Endothelial cell of umbilical vein (primary cell): ENCODE measurements around the gene RNF187. TPM values are rescaled to one million over a fixed set of nuclear protein-coding genes. Genes with fewer than 3 reads are reported as not detected.

Experiments
- BruUV-seq: library from RNA; stranded (reverse); fragments of 400-500 nt; replicated peaks from 2 replicates; lab custom pipeline; 2021; lab: Mats Ljungman, UMichigan
- CTCF ChIA-PET: fragments of 300-600, 350-600 bp; sonication (Branson Sonifier 250); formaldehyde crosslinking; loops from one replicate; lab custom pipeline; 2021; ENCODE audit warnings: antibody characterized with exemption, inconsistent platforms; lab: Charles Lee
- POLR2A ChIA-PET: fragments of 300-600, 350-600 bp; sonication (Branson Sonifier 250); formaldehyde crosslinking; loops from one replicate; lab custom pipeline; 2021; ENCODE audit warnings: antibody characterized with exemption, inconsistent platforms; lab: Charles Lee
- DNase-seq: peaks from one replicate; pipeline ENCODE4 v3.0.0-alpha.2; 2011; ENCODE audit warnings: low read depth, low spot score
- FAIRE-seq: peaks from 2 replicates; lab custom pipeline; 2011; peaks lifted over from hg19 to GRCh38; lab: Jason Lieb, UNC
- H2AFZ ChIP-seq: 2 replicates; pipeline ENCODE4 v1.6.0; 2012; ENCODE audit warnings: low read depth, low read length, control low read depth, inconsistent platforms
- H3K27ac ChIP-seq: 2 replicates; pipeline ENCODE4 v1.5.1; 2011; ENCODE audit warnings: low read depth, mild to moderate bottlenecking, control low read depth, low read length, moderate library complexity; ENCODE audit not compliant: insufficient read depth
- H3K27me3 ChIP-seq, 2 experiments: 2 replicates each; pipeline versions ENCODE4 v1.6.0 to v1.6.1; 2011; ENCODE audit warnings: low read length in 2 of 2, mixed read lengths in 1 of 2; ENCODE audit not compliant: control insufficient read depth in 2 of 2, insufficient read depth in 2 of 2
- H3K36me3 ChIP-seq, 2 experiments: 2 replicates in 1 of 2; 3 replicates in 1 of 2; pipeline ENCODE4 v1.5.1; 2011; ENCODE audit warnings: low read length in 2 of 2, mild to moderate bottlenecking in 1 of 2, moderate library complexity in 1 of 2; ENCODE audit not compliant: control insufficient read depth in 2 of 2, insufficient read depth in 2 of 2; ENCODE audit errors: extremely low read depth in 1 of 2
- H3K4me1 ChIP-seq: 3 replicates; pipeline ENCODE4 v1.5.1; 2011; ENCODE audit warnings: mild to moderate bottlenecking, low read length; ENCODE audit not compliant: control insufficient read depth, insufficient read depth; ENCODE audit errors: extremely low read depth
- H3K4me2 ChIP-seq: 2 replicates; pipeline ENCODE4 v1.6.1; 2011; ENCODE audit warnings: low read length, control low read depth, mixed read lengths; ENCODE audit not compliant: insufficient read depth
- H3K4me3 ChIP-seq, 3 experiments: fragments of 200-600 bp in 1 of 3; sonication (generic), shearing (Covaris generic) in 1 of 3; replicated peaks in 1 of 3; 2 replicates each; pipeline ENCODE4 v1.5.1; 2011 to 2016; ENCODE audit warnings: control low read depth in 3 of 3, low read length in 3 of 3, mild to moderate bottlenecking in 2 of 3, inconsistent platforms in 1 of 3, low read depth in 1 of 3, moderate library complexity in 1 of 3; ENCODE audit not compliant: insufficient read depth in 1 of 3
- H3K79me2 ChIP-seq: 2 replicates; pipeline ENCODE4 v1.6.0; 2012; ENCODE audit warnings: low read length, inconsistent platforms; ENCODE audit not compliant: control insufficient read depth, insufficient read depth
- H3K9ac ChIP-seq: replicated peaks from 2 replicates; pipeline ENCODE3; 2011; ENCODE audit warnings: low read length, control low read depth; ENCODE audit not compliant: insufficient read depth; ENCODE audit errors: extremely low read depth
- H3K9me1 ChIP-seq: replicated peaks from 3 replicates; pipeline ENCODE4 v1.6.0; 2011; ENCODE audit warnings: mild to moderate bottlenecking, low read length; ENCODE audit not compliant: control insufficient read depth, insufficient read depth; ENCODE audit errors: extremely low read depth
- H3K9me3 ChIP-seq: replicated peaks from 2 replicates; pipeline ENCODE4 v1.5.1; 2012; ENCODE audit warnings: low read length, inconsistent platforms; ENCODE audit not compliant: control insufficient read depth, insufficient read depth
- H4K20me1 ChIP-seq: replicated peaks from 2 replicates; pipeline ENCODE3; 2011; ENCODE audit warnings: mild to moderate bottlenecking, low read length; ENCODE audit not compliant: control insufficient read depth, insufficient read depth; ENCODE audit errors: extremely low read depth
- CTCF ChIP-seq, 2 donors: IDR thresholded peaks; 1 replicate in 1 of 2; 2 replicates in 1 of 2; pipeline ENCODE4 v1.5.1; 2011; ENCODE audit warnings: low read length in 2 of 2, mild to moderate bottlenecking in 2 of 2, moderate library complexity in 2 of 2, control low read depth in 1 of 2, inconsistent platforms in 1 of 2, low read depth in 1 of 2; ENCODE audit not compliant: insufficient read depth in 1 of 2; ENCODE audit errors: extremely low read depth in 1 of 2
- EZH2 ChIP-seq: IDR thresholded peaks from 2 replicates; pipeline ENCODE4 v1.6.1; 2012; ENCODE audit warnings: borderline replicate concordance, low read depth, mild to moderate bottlenecking, moderate library complexity, low read length, inconsistent platforms; ENCODE audit not compliant: severe bottlenecking
- FOS ChIP-seq: IDR thresholded peaks from 2 replicates; pipeline ENCODE4 v1.6.1; 2011; ENCODE audit warnings: mild to moderate bottlenecking, low read length, moderate library complexity, borderline replicate concordance; ENCODE audit not compliant: insufficient read depth
- GATA2 ChIP-seq: IDR thresholded peaks from 2 replicates; pipeline ENCODE4 v1.7.0; 2011; ENCODE audit warnings: low read depth, mild to moderate bottlenecking, moderate library complexity, mixed read lengths, low read length; ENCODE audit not compliant: insufficient read length, insufficient read depth
- JUN ChIP-seq: IDR thresholded peaks from 2 replicates; pipeline ENCODE4 v1.6.1; 2011; ENCODE audit warnings: borderline replicate concordance, low read depth; ENCODE audit not compliant: insufficient read length, insufficient read depth
- MAX ChIP-seq: IDR thresholded peaks from 2 replicates; pipeline ENCODE4 v1.6.1; 2011; ENCODE audit not compliant: insufficient read depth, insufficient read length
- MYC ChIP-seq: IDR thresholded peaks from one replicate; pipeline ENCODE4 v1.6.1; 2011; ENCODE audit warnings: mild to moderate bottlenecking, low read depth, low read length
- POLR2A ChIP-seq: IDR thresholded peaks from 2 replicates; pipeline ENCODE4 v1.6.1; 2012; ENCODE audit warnings: low read depth, mild to moderate bottlenecking, control low read depth, low read length
- POLR2AphosphoS5 ChIP-seq: IDR thresholded peaks from 2 replicates; pipeline ENCODE4 v1.6.1; 2012; ENCODE audit warnings: low read depth, mild to moderate bottlenecking, control low read depth, low read length, moderate library complexity; ENCODE audit not compliant: insufficient read depth
- dilution Hi-C: fragments of 300-500 bp; cut with MboI; formaldehyde crosslinking; loops from one replicate; pipeline ENCODE4 v1.15.0; 2019; ENCODE audit warnings: low sequenced_read_pairs; ENCODE audit not compliant: extremely low pct_ligation_motif_present
- intact Hi-C: fragments of 100-400 bp; cut with micrococcal nuclease; formaldehyde crosslinking; loops from one replicate; pipeline ENCODE4 v1.10.0; 2022
- polyA plus RNA-seq, 4 experiments: library from polyadenylated mRNA; depleted of rRNA in 3 of 4; stranded (reverse) in 3 of 4; unstranded in 1 of 4; fragments of >200 nt; gene quantifications; 2 replicates each; pipeline versions ENCODE4 v1.2.1 to v1.2.3, GENCODE V29; 2011 to 2012; ENCODE audit warnings: missing spikeins in 1 of 4
- total RNA-seq: library from RNA; stranded (reverse); gene quantifications from 2 replicates; pipeline ENCODE4 v1.2.3, GENCODE V29; 2021

The RNF187 gene
- total and polyA plus RNA-seq, 2 donors (not counting 3 experiments of a cell fraction or from before 2014, with no cell fraction given) = 48.0 to 86.4 TPM

- H3K4me3 ChIP-seq = peak overlapping the region in 2 of 3 experiments; percentile 36 to 71
- no peaks in the 10 kb centered on the region for H3K36me3 ChIP-seq
- H4K20me1 ChIP-seq = no peaks in the 10 kb centered on the region
- peak overlapping the region; percentile 36 for H3K27ac ChIP-seq
- H2AFZ ChIP-seq = no peak overlapping the region
- peaks cover 2 to 9% of the 10 kb centered on the region in 2 experiments for H3K27me3 ChIP-seq
- peak overlapping the region; percentile 90 for H3K4me2 ChIP-seq
- intact Hi-C loops = loop anchor here (1.0 to 5.0 kb wide), 6 partner anchors 10 to 369 kb away; partner anchors contain the start of genes MRPL55, RNF187 and TRIM11
- dilution Hi-C loops = no loop called here
- FAIRE-seq (no peak), DNase-seq (no peak)
- H3K4me1 ChIP-seq = peaks cover 18% of the 10 kb centered on the region
- no peaks in the 10 kb centered on the region for H3K9me1 ChIP-seq
- ChIA-PET CTCF (interaction anchor here (1.1 to 5.1 kb wide), 3 partner anchors 15 to 457 kb away, joined by 4 to 36 read pairs (median 9); partner anchors contain the start of gene RNF187), POLR2A (no interaction called here)
- no peaks in the 10 kb centered on the region for H3K9me3 ChIP-seq
- H3K9ac ChIP-seq = peak overlapping the region; percentile 77
- H3K79me2 ChIP-seq = no peaks in the 10 kb centered on the region
- TF ChIP-seq FOS = no peak
- TF ChIP-seq GATA2 = no peak
- no peak for TF ChIP-seq CTCF (IDR thresholded peaks at IDR 0.05; ENCODE audit: extremely low read depth in 1 of 2, insufficient read depth in 1 of 2, low read depth in 1 of 2, low read length in 2 of 2)
- no peak for TF ChIP-seq POLR2AphosphoS5
- TF ChIP-seq JUN = no peak
- no peak for TF ChIP-seq EZH2
- no peak for TF ChIP-seq MYC
- TF ChIP-seq MAX = no peak
- no peak for TF ChIP-seq POLR2A
- BruUV-seq = no TSS peak
Measured at GRCh38 chr1:228456252-228457016, 30.7 kb upstream of the RNF187 start.
